ENCODE measurements around the gene PLA2G5.

GRCh38 chr1:20070357-20070756 lies 363 bp downstream of the PLA2G5 start:
- TF ChIP-seq CTCF (conservative IDR thresholded peaks at IDR 0.05; ENCODE audit: low read depth, low read length), result no peak
- no peak for TF ChIP-seq EZH2 (IDR thresholded peaks at IDR 0.05; ENCODE audit: low read length, unreplicated experiment)
- no peak for TF ChIP-seq EZH2phosphoT487 (IDR thresholded peaks at IDR 0.05; ENCODE audit: borderline replicate concordance, low read length)
